ENCODE measurements around the gene RYK.

GRCh38 chr3:134295930-134296329 lies 45.3 kb upstream of the RYK start:
- TF ChIP-seq, protein P1, sequence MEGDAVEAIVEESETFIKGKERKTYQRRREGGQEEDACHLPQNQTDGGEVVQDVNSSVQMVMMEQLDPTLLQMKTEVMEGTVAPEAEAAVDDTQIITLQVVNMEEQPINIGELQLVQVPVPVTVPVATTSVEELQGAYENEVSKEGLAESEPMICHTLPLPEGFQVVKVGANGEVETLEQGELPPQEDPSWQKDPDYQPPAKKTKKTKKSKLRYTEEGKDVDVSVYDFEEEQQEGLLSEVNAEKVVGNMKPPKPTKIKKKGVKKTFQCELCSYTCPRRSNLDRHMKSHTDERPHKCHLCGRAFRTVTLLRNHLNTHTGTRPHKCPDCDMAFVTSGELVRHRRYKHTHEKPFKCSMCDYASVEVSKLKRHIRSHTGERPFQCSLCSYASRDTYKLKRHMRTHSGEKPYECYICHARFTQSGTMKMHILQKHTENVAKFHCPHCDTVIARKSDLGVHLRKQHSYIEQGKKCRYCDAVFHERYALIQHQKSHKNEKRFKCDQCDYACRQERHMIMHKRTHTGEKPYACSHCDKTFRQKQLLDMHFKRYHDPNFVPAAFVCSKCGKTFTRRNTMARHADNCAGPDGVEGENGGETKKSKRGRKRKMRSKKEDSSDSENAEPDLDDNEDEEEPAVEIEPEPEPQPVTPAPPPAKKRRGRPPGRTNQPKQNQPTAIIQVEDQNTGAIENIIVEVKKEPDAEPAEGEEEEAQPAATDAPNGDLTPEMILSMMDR (IDR thresholded peaks at IDR 0.05) = no peak
- TF ChIP-seq POLR2A (IDR thresholded peaks at IDR 0.05) = no peak
